ENCODE measurements around the gene CSNK1D. TPM values are rescaled to one million over a fixed set of nuclear protein-coding genes. Genes with fewer than 3 reads are reported as not detected.
"Not testable (repeated sequence)": the region's sequence is repeated elsewhere in the genome, so short reads cannot be mapped to it uniquely, and the experiment has no call there.

CSNK1D gene
- total RNA-seq, 1 experiment from 2014 or later: 60.4 TPM

GRCh38 chr17:82195675-82196672 is 77.5 kb downstream of the CSNK1D start:
- no peak for DNase-seq (ENCODE audit: low spot score)

DNA sequence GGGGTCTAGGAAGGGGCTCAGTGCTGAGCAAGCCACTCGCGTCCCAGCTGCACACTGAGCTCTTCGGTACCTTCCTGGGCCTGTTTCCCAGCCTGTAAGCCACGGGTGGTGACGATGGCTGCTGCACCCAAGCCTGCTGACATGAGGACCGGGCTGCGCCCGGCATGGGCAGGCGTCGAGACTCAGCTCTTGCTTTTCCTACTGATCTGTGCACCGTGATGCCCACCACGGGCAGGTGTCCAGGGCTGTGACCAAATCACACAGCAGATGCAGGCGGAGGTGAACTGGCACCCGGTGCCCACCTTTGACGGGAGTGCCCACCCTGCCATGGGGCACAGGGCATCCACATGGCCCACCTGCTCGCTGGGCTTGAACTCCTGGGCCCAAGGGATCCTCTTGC is 78.7 kb downstream of the CSNK1D start:
- no peak for DNase-seq (ENCODE audit: low spot score)

DNA sequence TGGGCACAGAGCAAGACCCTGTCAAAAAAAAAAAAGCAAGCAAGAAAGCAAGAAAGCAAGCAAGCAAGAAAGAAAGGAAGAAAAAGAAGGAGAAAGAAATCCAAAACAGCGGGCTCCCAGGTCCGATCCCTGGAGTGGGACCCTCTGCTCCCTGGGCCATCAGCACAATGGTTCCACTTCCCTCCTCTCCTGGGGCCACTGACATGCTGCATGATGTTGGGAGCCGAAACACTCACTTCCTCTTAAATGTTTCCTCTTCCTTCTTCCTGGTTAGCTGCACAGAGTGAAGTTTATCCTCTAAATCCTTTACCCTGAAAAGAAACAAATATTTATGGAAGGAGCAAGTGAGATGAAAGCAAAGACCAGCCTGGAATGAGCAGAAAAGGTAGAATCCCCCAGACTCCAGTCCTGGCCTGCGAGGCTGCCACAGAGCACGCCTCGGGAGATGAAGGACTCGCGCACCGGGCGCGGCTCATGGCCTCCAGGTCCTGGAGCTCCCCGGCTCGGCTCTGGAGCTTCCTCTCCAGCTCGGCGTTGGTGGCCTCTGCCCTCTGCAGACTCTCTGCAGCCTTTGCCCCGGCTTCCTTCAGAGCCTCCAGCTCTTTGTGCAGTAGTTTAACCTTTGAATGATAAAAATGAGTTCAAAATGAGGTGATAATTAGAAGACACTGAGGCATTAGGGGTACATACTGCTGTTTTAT is 79.8 kb downstream of the CSNK1D start:
- no peak for DNase-seq (ENCODE audit: low spot score)

- not testable (repeated sequence) for DNase-seq (ENCODE audit: low spot score)
Observed at GRCh38 chr17:82193050-82193449, 80.5 kb downstream of the CSNK1D start.

Other genes starting within 250 kb of the CSNK1D start
- gene RAC3, start 242.0 kb downstream of the CSNK1D start, total RNA-seq (2014; rRNA removed; shearing (Covaris generic)): 68.7 and 71.3 TPM in 2 replicates
- gene DCXR, start 236.0 kb downstream of the CSNK1D start, total RNA-seq (2014; rRNA removed; shearing (Covaris generic)): 167 and 221 TPM in 2 replicates
- gene RFNG, start 221.9 kb downstream of the CSNK1D start, total RNA-seq (2014; rRNA removed; shearing (Covaris generic)): 49.5 and 52.6 TPM in 2 replicates
- gene GPS1, start 221.8 kb downstream of the CSNK1D start, total RNA-seq (2014; rRNA removed; shearing (Covaris generic)): 281 and 295 TPM in 2 replicates
- 320 and 339 TPM in 2 replicates for gene DUS1L, start 207.9 kb downstream of the CSNK1D start, total RNA-seq (2014; rRNA removed; shearing (Covaris generic))
- 477 and 592 TPM in 2 replicates for gene FASN, start 175.5 kb downstream of the CSNK1D start, total RNA-seq (2014; rRNA removed; shearing (Covaris generic))
- gene CCDC57, start 60.9 kb downstream of the CSNK1D start, total RNA-seq (2014; rRNA removed; shearing (Covaris generic)): 47.6 and 48.2 TPM in 2 replicates
- gene SLC16A3, start 44.7 kb downstream of the CSNK1D start, total RNA-seq (2014; rRNA removed; shearing (Covaris generic)): 132 and 156 TPM in 2 replicates
- gene CD7, start 43.9 kb upstream of the CSNK1D start, total RNA-seq (2014; rRNA removed; shearing (Covaris generic)): not detected in 2 replicates
- gene SECTM1, start 60.1 kb upstream of the CSNK1D start, total RNA-seq (2014; rRNA removed; shearing (Covaris generic)): 2.9 and 3.2 TPM in 2 replicates
- 0.10 and 1.1 TPM in 2 replicates for gene TEX19, start 85.5 kb upstream of the CSNK1D start, total RNA-seq (2014; rRNA removed; shearing (Covaris generic))
- not detected in 2 replicates for gene UTS2R, start 98.1 kb upstream of the CSNK1D start, total RNA-seq (2014; rRNA removed; shearing (Covaris generic))
- gene HEXD, start 144.6 kb upstream of the CSNK1D start, total RNA-seq (2014; rRNA removed; shearing (Covaris generic)): 25.8 and 28.4 TPM in 2 replicates
- 42.0 and 51.4 TPM in 2 replicates for gene OGFOD3, start 144.9 kb upstream of the CSNK1D start, total RNA-seq (2014; rRNA removed; shearing (Covaris generic))
- 72.3 and 89.5 TPM in 2 replicates for gene CYBC1, start 177.1 kb upstream of the CSNK1D start, total RNA-seq (2014; rRNA removed; shearing (Covaris generic))
- 30.5 and 35.0 TPM in 2 replicates for gene NARF, start 185.0 kb upstream of the CSNK1D start, total RNA-seq (2014; rRNA removed; shearing (Covaris generic))
- gene FOXK2, start 246.0 kb upstream of the CSNK1D start, total RNA-seq (2014; rRNA removed; shearing (Covaris generic)): 52.8 and 58.1 TPM in 2 replicates

All from HT-29 (cell line).